Activated CD4-positive, alpha-beta T cell treated with anti-CD3 and anti-CD28 coated beads, Interleukin-2, Interleukin-4, amounts not matched to agents 100 ng/mL and 50 ng/mL, durations not matched to agents 16 hours and 8 hours (primary cell): Measurements from ENCODE around the gene TRPM1.

Experiments
- DNase-seq: peaks from one replicate; pipeline ENCODE4 v3.0.0-alpha.2; 2020; ENCODE audit warnings: low spot score

The TRPM1 gene

GRCh38 chr15:31016446-31016915 is 85.0 kb downstream of the TRPM1 start:
- DNase-seq = no peak

GRCh38 chr15:31014608-31014925 is 87.0 kb downstream of the TRPM1 start:
- no peak for DNase-seq

- DNase-seq = no peak
Measured at GRCh38 chr15:31013863-31014607, 87.5 kb downstream of the TRPM1 start.

GRCh38 chr15:31012455-31012854 is 89.1 kb downstream of the TRPM1 start:
- no peak for DNase-seq

GRCh38 chr15:31010036-31010435 is 91.5 kb downstream of the TRPM1 start:
- DNase-seq = no peak

- no peak for DNase-seq
Measured at GRCh38 chr15:31005660-31006059, 95.9 kb downstream of the TRPM1 start.

- DNase-seq = no peak
Measured at GRCh38 chr15:31004220-31004733, 97.2 kb downstream of the TRPM1 start.

- no peak for DNase-seq
Measured at GRCh38 chr15:31001702-31002101, 99.8 kb downstream of the TRPM1 start.

GRCh38 chr15:30999729-31000128 is 101.8 kb downstream of the TRPM1 start:
- DNase-seq = no peak

- DNase-seq = no peak
Measured at GRCh38 chr15:30997270-30997669, 104.3 kb downstream of the TRPM1 start.

- no peak for DNase-seq
Measured at GRCh38 chr15:30992249-30992864, 109.2 kb downstream of the TRPM1 start.

- DNase-seq = peak; percentile 65
Measured at GRCh38 chr15:30991255-30992235, 110.0 kb downstream of the TRPM1 start, which contains the start of gene MTMR10. Gene MTMR10 (minus strand): TSS chr15:30991628. CDS start chr15:30991506, 122 bp downstream.

GRCh38 chr15:30990446-30991254 is 110.9 kb downstream of the TRPM1 start:
- no peak for DNase-seq

GRCh38 chr15:30990036-30990435 is 111.5 kb downstream of the TRPM1 start:
- DNase-seq = no peak

GRCh38 chr15:30985081-30985531 is 116.4 kb downstream of the TRPM1 start:
- DNase-seq = no peak

- DNase-seq = no peak
Measured at GRCh38 chr15:30984542-30984941, 117.0 kb downstream of the TRPM1 start.

GRCh38 chr15:30984118-30984517 is 117.4 kb downstream of the TRPM1 start:
- no peak for DNase-seq

- DNase-seq = no peak
Measured at GRCh38 chr15:30979457-30979856, 122.1 kb downstream of the TRPM1 start.

GRCh38 chr15:30978328-30978727 is 123.2 kb downstream of the TRPM1 start:
- DNase-seq = no peak

GRCh38 chr15:30974112-30974511 is 127.4 kb downstream of the TRPM1 start:
- no peak for DNase-seq

GRCh38 chr15:30973379-30973778 is 128.1 kb downstream of the TRPM1 start:
- no peak for DNase-seq
